ENCODE data around the gene STMP1.

Gene STMP1

DNA sequence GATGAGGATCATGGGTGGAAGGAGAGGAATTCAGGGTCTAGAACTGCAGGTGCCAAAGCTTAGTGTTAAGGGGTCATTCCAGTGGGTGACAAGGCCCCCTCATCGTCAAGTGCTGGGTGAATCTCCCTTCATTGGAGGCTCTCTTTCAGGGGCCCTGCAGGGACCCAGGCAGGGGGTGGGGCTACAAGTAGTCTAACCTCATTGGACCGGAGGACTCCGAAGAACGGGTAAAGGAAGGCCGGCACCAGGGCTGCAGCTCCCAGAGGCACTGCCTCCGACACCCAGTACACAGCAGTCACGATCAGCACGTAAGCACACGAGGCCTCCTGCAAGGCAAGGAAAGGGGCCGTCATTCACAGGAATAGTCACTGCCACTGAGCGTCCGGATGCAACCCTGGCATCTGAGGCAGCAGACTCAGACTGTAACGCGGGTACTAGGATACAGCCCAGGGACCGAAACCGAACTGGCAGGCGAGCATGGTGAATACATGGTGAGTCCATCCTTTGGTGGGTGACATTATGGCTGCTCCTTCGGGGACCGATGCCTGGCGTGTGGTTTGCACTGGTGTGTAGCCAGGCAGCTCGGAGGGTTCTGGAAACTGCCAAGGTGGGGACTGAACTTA lies 59.0 kb downstream of the STMP1 start:
- DNase-seq = no peak

DNA sequence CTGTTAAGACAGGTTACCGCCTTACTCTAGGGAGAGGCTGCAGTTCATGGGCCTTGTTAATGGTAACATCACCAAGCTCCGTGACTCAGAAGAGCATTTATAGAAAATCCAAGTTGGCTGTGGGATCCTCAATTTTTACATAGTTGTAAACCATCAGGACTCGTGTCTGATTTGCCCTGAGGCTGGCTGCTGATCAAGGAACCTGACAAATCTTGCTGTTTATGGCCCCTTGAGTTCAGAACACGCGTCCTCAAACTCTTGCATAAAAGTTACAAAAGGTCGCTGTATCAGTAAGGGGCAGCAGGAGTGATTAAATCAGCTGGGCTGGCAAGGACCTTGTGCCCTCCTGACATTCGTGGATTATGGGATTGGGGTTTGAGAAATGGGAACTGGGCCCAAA lies 61.1 kb downstream of the STMP1 start:
- DNase-seq = no peak

Data from fibroblast of skin of scalp (primary cell).